Neural cell (in vitro differentiated cells): ENCODE measurements around the gene GPR17. TPM values are rescaled to one million over a fixed set of nuclear protein-coding genes. Genes with fewer than 3 reads are reported as not detected.

Experiments
- H2AFZ ChIP-seq: fragments of 200-600, 300-800 bp; sonication (generic), shearing (Covaris generic); 2 replicates; pipeline ENCODE4 v1.6.0; 2014; ENCODE audit warnings: low read depth, mild to moderate bottlenecking, antibody characterized with exemption, low read length, moderate library complexity
- H3F3A ChIP-seq: fragments of 200-600 bp; shearing (Covaris generic); 2 replicates; pipeline ENCODE4 v1.6.1; 2016; ENCODE audit warnings: mild to moderate bottlenecking, moderate library complexity, mixed read lengths, antibody characterized with exemption, low read length; ENCODE audit not compliant: insufficient read depth, poor library complexity, severe bottlenecking
- H3K27ac ChIP-seq: fragments of 200-600, 300-800 bp; sonication (generic), shearing (Covaris generic); 2 replicates; pipeline ENCODE4 v1.5.1; 2014; ENCODE audit warnings: mild to moderate bottlenecking, low read length, moderate library complexity
- H3K27me3 ChIP-seq: fragments of 300-800, 200-600 bp; sonication (generic), shearing (Covaris generic); 2 replicates; pipeline ENCODE4 v1.6.0; 2014; ENCODE audit warnings: mild to moderate bottlenecking, low read depth, low read length, moderate library complexity; ENCODE audit not compliant: insufficient read depth
- H3K36me3 ChIP-seq: fragments of 300-800, 200-600 bp; sonication (generic), shearing (Covaris generic); 2 replicates; pipeline ENCODE4 v1.5.1; 2014; ENCODE audit warnings: mild to moderate bottlenecking, antibody characterized with exemption, low read length, moderate library complexity; ENCODE audit not compliant: insufficient read depth
- H3K4me2 ChIP-seq: fragments of 300-800, 200-600 bp; sonication (generic), shearing (Covaris generic); 2 replicates; pipeline ENCODE4 v1.6.0; 2014; ENCODE audit warnings: mild to moderate bottlenecking, low read length
- H3K4me3 ChIP-seq: fragments of 300-800, 200-600 bp; sonication (generic), shearing (Covaris generic); 2 replicates; pipeline ENCODE4 v1.5.1; 2014; ENCODE audit warnings: mild to moderate bottlenecking, low read length, moderate library complexity
- H3K79me2 ChIP-seq: fragments of 200-600 bp; shearing (Covaris generic); replicated peaks from 2 replicates; pipeline ENCODE4 v1.6.0; 2014; ENCODE audit warnings: mild to moderate bottlenecking, low read length, moderate library complexity; ENCODE audit not compliant: insufficient read depth
- H3K9ac ChIP-seq: fragments of 300-800, 200-600 bp; sonication (generic), shearing (Covaris generic); 2 replicates; pipeline ENCODE4 v1.6.1; 2016; ENCODE audit warnings: mild to moderate bottlenecking, low read length, mixed read lengths
- H3K9me2 ChIP-seq: fragments of 200-600 bp; shearing (Covaris generic); 2 replicates; pipeline ENCODE4 v1.6.1; 2016; ENCODE audit warnings: mild to moderate bottlenecking, low read length, mixed read lengths; ENCODE audit not compliant: insufficient read depth
- H3K9me3 ChIP-seq: fragments of 200-600, 300-800 bp; sonication (generic), shearing (Covaris generic); 2 replicates; pipeline ENCODE4 v1.6.1; 2016; ENCODE audit warnings: mild to moderate bottlenecking, mixed run types, low read length, moderate library complexity, mixed read lengths
- H4K20me1 ChIP-seq: fragments of 200-600 bp; shearing (Covaris generic); 2 replicates; pipeline ENCODE4 v1.6.1; 2016; ENCODE audit warnings: mild to moderate bottlenecking, mixed run types; ENCODE audit not compliant: insufficient read depth
- CTCF ChIP-seq: fragments of 450-650 bp; IDR thresholded peaks from 2 replicates; pipeline ENCODE4 v1.5.1; 2014; ENCODE audit warnings: antibody characterized with exemption, mild to moderate bottlenecking, moderate library complexity; ENCODE audit not compliant: poor library complexity, severe bottlenecking
- EP300 ChIP-seq: fragments of 450-650 bp; conservative IDR thresholded peaks from 2 replicates; pipeline ENCODE4 v1.6.1; 2014; ENCODE audit warnings: antibody characterized with exemption, mild to moderate bottlenecking, moderate library complexity; ENCODE audit not compliant: poor library complexity, severe bottlenecking
- EZH2 ChIP-seq: fragments of 200-600, 300-800 bp; shearing (Covaris generic), sonication (generic); IDR thresholded peaks from 2 replicates; pipeline ENCODE4 v1.6.1; 2014; ENCODE audit warnings: antibody characterized with exemption, low read length, borderline replicate concordance, mild to moderate bottlenecking; ENCODE audit not compliant: insufficient read depth, poor library complexity, severe bottlenecking
- MXI1 ChIP-seq: fragments of 450-650 bp; conservative IDR thresholded peaks from 2 replicates; pipeline ENCODE4 v1.6.1; 2014; ENCODE audit warnings: antibody characterized with exemption, mild to moderate bottlenecking; ENCODE audit not compliant: poor library complexity, severe bottlenecking
- POLR2AphosphoS5 ChIP-seq: IDR thresholded peaks from 2 replicates; pipeline ENCODE4 v1.6.1; 2012
- RAD21 ChIP-seq: fragments of 450-650 bp; conservative IDR thresholded peaks from 2 replicates; pipeline ENCODE4 v1.6.1; 2014; ENCODE audit warnings: antibody characterized with exemption, mild to moderate bottlenecking, moderate library complexity
- REST ChIP-seq: IDR thresholded peaks from 2 replicates; pipeline ENCODE4 v1.6.1; 2012; ENCODE audit warnings: borderline replicate concordance
- SMC3 ChIP-seq: fragments of 450-650 bp; conservative IDR thresholded peaks from 2 replicates; pipeline ENCODE4 v1.6.1; 2014; ENCODE audit warnings: antibody characterized with exemption, mild to moderate bottlenecking, moderate library complexity; ENCODE audit not compliant: poor library complexity
- TAF1 ChIP-seq: IDR thresholded peaks from 2 replicates; pipeline ENCODE4 v1.6.1; 2012; ENCODE audit warnings: low read depth
- polyA plus RNA-seq: library from polyadenylated mRNA; depleted of rRNA; stranded (reverse); fragments of >200 nt; gene quantifications from 2 replicates; pipeline ENCODE4 v1.2.3, GENCODE V29; 2014

The GPR17 gene
- polyA plus RNA-seq, 1 donor from 2014 or later = not detected

GRCh38 chr2:127670957-127671290 is 25.0 kb downstream of the GPR17 start:
- TF ChIP-seq POLR2AphosphoS5 (no peak), RAD21 (no peak), SMC3 (no peak)
- Histone ChIP-seq H3K4me3 (no peak overlapping the region), H4K20me1 (no peaks in the 10 kb centered on the region), H3K9me3 (no peaks in the 10 kb centered on the region), H3K9ac (no peak overlapping the region), H3K27ac (no peak overlapping the region), H2AFZ (no peak overlapping the region), H3K79me2 (no peaks in the 10 kb centered on the region), H3K27me3 (peaks cover 22% of the 10 kb centered on the region), H3F3A (no peaks in the 10 kb centered on the region), H3K36me3 (no peaks in the 10 kb centered on the region), H3K9me2 (no peaks in the 10 kb centered on the region), H3K4me2 (no peak overlapping the region)

GRCh38 chr2:127671557-127672302 is 25.8 kb downstream of the GPR17 start:
- Histone ChIP-seq H3K9me2 (no peaks in the 10 kb centered on the region), H3F3A (no peaks in the 10 kb centered on the region), H3K27me3 (peaks cover 28% of the 10 kb centered on the region), H3K36me3 (no peaks in the 10 kb centered on the region), H3K79me2 (no peaks in the 10 kb centered on the region), H3K9ac (no peak overlapping the region), H4K20me1 (no peaks in the 10 kb centered on the region), H3K9me3 (no peaks in the 10 kb centered on the region), H3K4me3 (no peak overlapping the region), H3K27ac (no peak overlapping the region), H2AFZ (no peak overlapping the region), H3K4me2 (no peak overlapping the region)
- no peak for TF ChIP-seq MXI1
- TF ChIP-seq EZH2 = no peak
- TF ChIP-seq CTCF = no peak
- no peak for TF ChIP-seq TAF1
- TF ChIP-seq REST = no peak
- no peak for TF ChIP-seq RAD21
- TF ChIP-seq POLR2AphosphoS5 = no peak
- no peak for TF ChIP-seq EP300
- no peak for TF ChIP-seq SMC3
